ENCODE data around the gene RACGAP1. TPM values are rescaled to one million over a fixed set of nuclear protein-coding genes. Genes with fewer than 3 reads are reported as not detected.

The RACGAP1 gene
- total RNA-seq, 1 experiment from 2014 or later: 147 TPM

DNA sequence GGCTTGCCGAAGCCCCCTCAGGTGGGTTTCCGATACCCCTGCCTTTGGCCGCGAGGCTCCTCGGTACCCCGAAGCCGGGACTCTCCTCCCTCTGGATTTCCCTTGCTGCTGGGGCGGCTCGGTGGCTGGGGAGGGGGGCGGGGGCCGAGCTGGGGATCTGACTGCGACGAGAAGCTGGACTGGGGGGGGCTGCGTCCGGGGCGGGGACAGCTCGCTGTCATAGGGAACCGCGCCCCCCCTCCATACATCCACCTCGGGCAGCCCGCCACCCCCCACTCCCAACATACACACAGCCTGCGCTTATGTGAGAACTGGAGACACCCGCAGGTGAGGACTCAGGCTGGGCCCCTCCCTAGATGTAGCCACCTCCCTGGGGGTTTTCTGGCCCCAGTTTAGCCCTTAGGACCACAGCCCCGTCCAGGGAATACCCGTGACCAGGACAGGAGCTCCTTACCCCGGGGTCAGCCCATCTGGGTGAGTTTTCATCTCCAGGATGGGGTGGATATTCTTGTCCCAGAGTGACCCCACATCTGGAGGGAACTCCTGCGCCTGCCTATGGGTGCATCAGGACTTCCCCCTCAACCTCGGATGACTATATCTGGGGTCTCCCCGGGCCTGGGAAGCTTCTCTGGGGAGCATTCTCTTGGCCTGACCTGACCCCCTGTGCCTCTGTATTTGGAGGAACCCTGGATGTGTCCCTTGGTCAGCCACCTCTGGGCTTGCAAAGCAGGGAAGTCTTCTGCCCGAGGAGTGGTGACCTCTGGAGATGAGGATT lies 32.8 kb upstream of the RACGAP1 start:
- TF ChIP-seq, protein P1, sequence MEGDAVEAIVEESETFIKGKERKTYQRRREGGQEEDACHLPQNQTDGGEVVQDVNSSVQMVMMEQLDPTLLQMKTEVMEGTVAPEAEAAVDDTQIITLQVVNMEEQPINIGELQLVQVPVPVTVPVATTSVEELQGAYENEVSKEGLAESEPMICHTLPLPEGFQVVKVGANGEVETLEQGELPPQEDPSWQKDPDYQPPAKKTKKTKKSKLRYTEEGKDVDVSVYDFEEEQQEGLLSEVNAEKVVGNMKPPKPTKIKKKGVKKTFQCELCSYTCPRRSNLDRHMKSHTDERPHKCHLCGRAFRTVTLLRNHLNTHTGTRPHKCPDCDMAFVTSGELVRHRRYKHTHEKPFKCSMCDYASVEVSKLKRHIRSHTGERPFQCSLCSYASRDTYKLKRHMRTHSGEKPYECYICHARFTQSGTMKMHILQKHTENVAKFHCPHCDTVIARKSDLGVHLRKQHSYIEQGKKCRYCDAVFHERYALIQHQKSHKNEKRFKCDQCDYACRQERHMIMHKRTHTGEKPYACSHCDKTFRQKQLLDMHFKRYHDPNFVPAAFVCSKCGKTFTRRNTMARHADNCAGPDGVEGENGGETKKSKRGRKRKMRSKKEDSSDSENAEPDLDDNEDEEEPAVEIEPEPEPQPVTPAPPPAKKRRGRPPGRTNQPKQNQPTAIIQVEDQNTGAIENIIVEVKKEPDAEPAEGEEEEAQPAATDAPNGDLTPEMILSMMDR (IDR thresholded peaks at IDR 0.05): no peak
- TF ChIP-seq TCF7L2 (IDR thresholded peaks at IDR 0.05; ENCODE audit: low read depth, low read length) (no peak), POLR2AphosphoS5 (IDR thresholded peaks at IDR 0.05; ENCODE audit: low read depth, low read length) (no peak), SIN3A (IDR thresholded peaks at IDR 0.05; ENCODE audit: borderline replicate concordance, insufficient read depth, low read depth, low read length) (no peak)
- TF ChIP-seq, protein P2, sequence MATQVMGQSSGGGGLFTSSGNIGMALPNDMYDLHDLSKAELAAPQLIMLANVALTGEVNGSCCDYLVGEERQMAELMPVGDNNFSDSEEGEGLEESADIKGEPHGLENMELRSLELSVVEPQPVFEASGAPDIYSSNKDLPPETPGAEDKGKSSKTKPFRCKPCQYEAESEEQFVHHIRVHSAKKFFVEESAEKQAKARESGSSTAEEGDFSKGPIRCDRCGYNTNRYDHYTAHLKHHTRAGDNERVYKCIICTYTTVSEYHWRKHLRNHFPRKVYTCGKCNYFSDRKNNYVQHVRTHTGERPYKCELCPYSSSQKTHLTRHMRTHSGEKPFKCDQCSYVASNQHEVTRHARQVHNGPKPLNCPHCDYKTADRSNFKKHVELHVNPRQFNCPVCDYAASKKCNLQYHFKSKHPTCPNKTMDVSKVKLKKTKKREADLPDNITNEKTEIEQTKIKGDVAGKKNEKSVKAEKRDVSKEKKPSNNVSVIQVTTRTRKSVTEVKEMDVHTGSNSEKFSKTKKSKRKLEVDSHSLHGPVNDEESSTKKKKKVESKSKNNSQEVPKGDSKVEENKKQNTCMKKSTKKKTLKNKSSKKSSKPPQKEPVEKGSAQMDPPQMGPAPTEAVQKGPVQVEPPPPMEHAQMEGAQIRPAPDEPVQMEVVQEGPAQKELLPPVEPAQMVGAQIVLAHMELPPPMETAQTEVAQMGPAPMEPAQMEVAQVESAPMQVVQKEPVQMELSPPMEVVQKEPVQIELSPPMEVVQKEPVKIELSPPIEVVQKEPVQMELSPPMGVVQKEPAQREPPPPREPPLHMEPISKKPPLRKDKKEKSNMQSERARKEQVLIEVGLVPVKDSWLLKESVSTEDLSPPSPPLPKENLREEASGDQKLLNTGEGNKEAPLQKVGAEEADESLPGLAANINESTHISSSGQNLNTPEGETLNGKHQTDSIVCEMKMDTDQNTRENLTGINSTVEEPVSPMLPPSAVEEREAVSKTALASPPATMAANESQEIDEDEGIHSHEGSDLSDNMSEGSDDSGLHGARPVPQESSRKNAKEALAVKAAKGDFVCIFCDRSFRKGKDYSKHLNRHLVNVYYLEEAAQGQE (IDR thresholded peaks at IDR 0.05; ENCODE audit: insufficient read depth in 1 of 2, low read depth in 2 of 2, low read length in 1 of 2): no peak
- H3K9me3 ChIP-seq (ENCODE audit: control insufficient read depth, insufficient read depth, low read depth, low read length): no peaks in the 10 kb centered on the region
- POLR2A ChIA-PET: no interaction called here
- BruUV-seq (replicated peaks): no TSS peak
- DNase-seq (ENCODE audit: low read depth, low spot score) (no peak), ATAC-seq (peak; percentile 22)
- in situ Hi-C loops (cut with HindIII; ENCODE audit: low pct_unique_long_range_greater_than_20kb, low sequenced_read_pairs) (no loop called here), intact Hi-C loops (cut with micrococcal nuclease; ENCODE audit: unreplicated experiment) (loop anchor here (5.0 to 10.0 kb wide), 2 partner anchors 91 to 193 kb away; no protein-coding TSS in a partner anchor)
- H3K4me1 ChIP-seq (ENCODE audit: control insufficient read depth, insufficient read depth, low read length): peaks cover 13% of the 10 kb centered on the region
- H3K4me3 ChIP-seq (ENCODE audit: low read depth in 2 of 2, low read length in 2 of 2): peak overlapping the region; percentile 37 to 59; a peak in 3 of 4 replicates
- CTCF ChIA-PET: interaction anchor here (0.5 to 0.7 kb wide), 4 partner anchors 60 to 493 kb away, joined by 3 read pairs; no protein-coding TSS in a partner anchor
- H3K27ac ChIP-seq (ENCODE audit: low read length): no peak overlapping the region
- no peaks in the 10 kb centered on the region for H3K36me3 ChIP-seq (ENCODE audit: control insufficient read depth, insufficient read depth, low read length)
- 0 out of 2 replicates have a peak, but pooled peaks cover 4% of the 10 kb centered on the region for H3K27me3 ChIP-seq (ENCODE audit: control insufficient read depth, insufficient read depth, low read length)

DNA sequence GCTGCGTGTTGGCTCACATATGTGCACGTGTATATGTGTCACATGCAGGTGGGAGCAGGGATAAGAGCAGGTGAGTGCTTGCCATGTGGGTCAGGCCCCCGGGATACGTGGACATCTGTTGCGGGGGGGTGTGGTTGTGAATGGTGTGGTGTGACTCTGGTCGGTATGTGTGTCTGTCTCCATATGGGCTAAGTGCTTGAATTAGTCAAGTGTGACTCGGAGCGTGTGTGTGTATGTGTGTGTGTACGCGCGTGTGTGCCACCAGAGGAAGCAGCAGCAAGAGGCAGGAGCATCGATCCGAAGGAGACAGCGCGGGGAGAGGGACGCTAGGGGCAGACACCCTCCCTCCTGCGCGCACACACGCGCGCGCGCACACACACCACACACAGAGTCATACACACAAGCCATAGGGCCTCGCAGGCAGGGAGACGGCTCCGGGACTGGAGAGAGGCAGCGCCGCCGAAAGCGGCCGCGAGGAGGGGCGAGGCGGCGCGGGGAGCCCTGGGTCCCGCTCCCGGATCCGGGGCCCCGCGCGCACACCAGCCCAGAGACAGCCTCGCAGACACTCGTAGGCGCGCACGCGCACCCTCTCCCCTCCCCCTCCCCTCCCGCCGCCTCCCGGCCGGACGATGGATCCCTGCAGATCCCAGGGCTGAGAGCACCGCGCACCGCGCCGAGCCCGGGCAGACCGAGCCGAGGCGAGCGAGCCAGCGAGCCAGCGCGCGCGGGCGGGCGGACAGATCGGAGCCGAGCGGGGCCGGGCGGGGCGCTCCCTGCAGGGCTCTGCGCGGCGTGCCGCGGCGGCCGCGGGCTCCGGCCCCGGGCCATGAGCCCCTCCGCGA lies 31.9 kb upstream of the RACGAP1 start, which contains the start of gene ASIC1:
Gene ASIC1, plus strand, starts transcription at position 597 of the 842 bp plus-strand sequence. CDS start 1,171 bp downstream, outside the sequence.
- Histone ChIP-seq H3K4me3 (ENCODE audit: low read depth in 2 of 2, low read length in 2 of 2) (peak within 1 kb of the TSS; percentile 59 to 67), H3K27ac (ENCODE audit: low read length) (peak within 1 kb of the TSS; percentile 61; the same call in 1 of the 2 replicates), H3K27me3 (ENCODE audit: control insufficient read depth, insufficient read depth, low read length) (0 out of 2 replicates have a peak, but pooled peaks cover 4% of the 10 kb centered on the region), H3K9me3 (ENCODE audit: control insufficient read depth, insufficient read depth, low read depth, low read length) (no peaks in the 10 kb centered on the region), H3K4me1 (ENCODE audit: control insufficient read depth, insufficient read depth, low read length) (peaks cover 13% of the 10 kb centered on the region), H3K36me3 (ENCODE audit: control insufficient read depth, insufficient read depth, low read length) (no peaks in the 10 kb centered on the region)
- no TSS peak for BruUV-seq (replicated peaks)
- no peak for TF ChIP-seq SIN3A (IDR thresholded peaks at IDR 0.05; ENCODE audit: borderline replicate concordance, insufficient read depth, low read depth, low read length)
- TF ChIP-seq, protein P1 (IDR thresholded peaks at IDR 0.05): no peak; the same call in 1 of the 2 replicates
- no peak for TF ChIP-seq POLR2AphosphoS5 (IDR thresholded peaks at IDR 0.05; ENCODE audit: low read depth, low read length)
- TF ChIP-seq, protein P2 (IDR thresholded peaks at IDR 0.05; ENCODE audit: insufficient read depth in 1 of 2, low read depth in 2 of 2, low read length in 1 of 2): no peak
- no peak for TF ChIP-seq TCF7L2 (IDR thresholded peaks at IDR 0.05; ENCODE audit: low read depth, low read length)
- ATAC-seq (peak; percentile 83), DNase-seq (ENCODE audit: low read depth, low spot score) (no peak)
- intact Hi-C loops (cut with micrococcal nuclease; ENCODE audit: unreplicated experiment): loop anchor here (5.0 to 10.0 kb wide), 2 partner anchors 90 to 192 kb away; no protein-coding TSS in a partner anchor
- ChIA-PET CTCF (interaction anchor here (0.6 to 2.0 kb wide), 6 partner anchors 9 to 290 kb away, joined by 3 to 17 read pairs (median 4); no protein-coding TSS in a partner anchor), POLR2A (no interaction called here)
- in situ Hi-C loops (cut with HindIII; ENCODE audit: low pct_unique_long_range_greater_than_20kb, low sequenced_read_pairs): no loop called here
